AG04450 (cell line): ENCODE measurements around the gene SLC20A1. TPM values are rescaled to one million over a fixed set of nuclear protein-coding genes. Genes with fewer than 3 reads are reported as not detected.

Experiments
- CTCF ChIA-PET: fragments of 300-600, 350-600 bp; formaldehyde crosslinking; extraction: SDS; loops from one replicate; lab custom pipeline; 2022; ENCODE audit warnings: antibody characterized with exemption, inconsistent platforms; lab: Charles Lee
- POLR2A ChIA-PET: fragments of 350-600 bp; formaldehyde crosslinking; extraction: SDS; loops from one replicate; lab custom pipeline; 2021; ENCODE audit warnings: antibody characterized with exemption, inconsistent platforms; lab: Yijun Ruan, JAX
- DNase-seq: peaks from one replicate; pipeline ENCODE4 v3.0.0-alpha.2; 2011; ENCODE audit warnings: low read depth, low spot score
- H3K27ac ChIP-seq: one replicate; pipeline ENCODE4 v1.5.1; 2012; ENCODE audit warnings: low read depth, low read length, control low read depth
- H3K27me3 ChIP-seq: one replicate; pipeline ENCODE4 v1.6.0; 2012; ENCODE audit warnings: low read length; ENCODE audit not compliant: control insufficient read depth, insufficient read depth
- H3K4me3 ChIP-seq: 2 replicates; pipeline ENCODE4 v1.5.1; 2011; ENCODE audit warnings: mild to moderate bottlenecking, low read depth, low read length, control low read depth
- H3K9me3 ChIP-seq: 2 replicates; pipeline ENCODE4 v1.5.1; 2012; ENCODE audit warnings: low read length; ENCODE audit not compliant: control insufficient read depth, insufficient read depth
- CTCF ChIP-seq: IDR thresholded peaks from 2 replicates; pipeline ENCODE4 v1.5.1; 2011; ENCODE audit warnings: low read depth, low read length, control low read depth, inconsistent platforms
- polyA plus RNA-seq: library from polyadenylated mRNA; depleted of rRNA; stranded (reverse); fragments of >200 nt; gene quantifications from 2 replicates; pipeline ENCODE4 v1.2.3, GENCODE V29; 2011

The SLC20A1 gene
- polyA plus RNA-seq, 1 experiment: 74.8 TPM

GRCh38 chr2:112629823-112630222 lies 15.9 kb upstream of the SLC20A1 start:
- no peak for TF ChIP-seq CTCF
- CTCF ChIA-PET: interaction anchor here (2.0 to 10.7 kb wide), 3 partner anchors 30 to 312 kb away, joined by 5 to 151 read pairs (median 15); no protein-coding TSS in a partner anchor
- no peaks in the 10 kb centered on the region for H3K27me3 ChIP-seq
- POLR2A ChIA-PET: interaction anchor here (0.6 kb wide), 1 partner anchor 1260 kb away, joined by 6 read pairs; the partner anchor contains the start of gene ACTR3
- no peak overlapping the region for H3K4me3 ChIP-seq
- DNase-seq: no peak
- no peak overlapping the region for H3K27ac ChIP-seq
- no peaks in the 10 kb centered on the region; the same call in 1 of the 2 replicates for H3K9me3 ChIP-seq

GRCh38 chr2:112630268-112630667 lies 15.5 kb upstream of the SLC20A1 start:
- ChIA-PET CTCF (interaction anchor here (1.5 to 10.7 kb wide), 4 partner anchors 12 to 312 kb away, joined by 4 to 151 read pairs (median 10); no protein-coding TSS in a partner anchor), POLR2A (interaction anchor here (0.6 kb wide), 1 partner anchor 1260 kb away, joined by 6 read pairs; the partner anchor contains the start of gene ACTR3)
- Histone ChIP-seq H3K27ac (no peak overlapping the region), H3K4me3 (no peak overlapping the region), H3K9me3 (no peaks in the 10 kb centered on the region; the same call in 1 of the 2 replicates), H3K27me3 (no peaks in the 10 kb centered on the region)
- TF ChIP-seq CTCF: no peak
- DNase-seq: no peak

- no peak overlapping the region for H3K4me3 ChIP-seq
- no peaks in the 10 kb centered on the region for H3K27me3 ChIP-seq
- TF ChIP-seq CTCF: no peak
- no peak for DNase-seq
- no peaks in the 10 kb centered on the region; the same call in 1 of the 2 replicates for H3K9me3 ChIP-seq
- no peak overlapping the region for H3K27ac ChIP-seq
- POLR2A ChIA-PET: no interaction called here
- CTCF ChIA-PET: interaction anchor here (1.9 kb wide), 1 partner anchor 34 kb away, joined by 11 read pairs; no protein-coding TSS in a partner anchor
Observed at GRCh38 chr2:112633708-112634107, 12.0 kb upstream of the SLC20A1 start.

- TF ChIP-seq CTCF: no peak
- no peaks in the 10 kb centered on the region; the same call in 1 of the 2 replicates for H3K9me3 ChIP-seq
- DNase-seq: no peak
- H3K27ac ChIP-seq: no peak overlapping the region
- ChIA-PET POLR2A (no interaction called here), CTCF (interaction anchor here (0.6 to 1.9 kb wide), 3 partner anchors 9 to 60 kb away, joined by 3 to 11 read pairs (median 4); no protein-coding TSS in a partner anchor)
- H3K27me3 ChIP-seq: no peaks in the 10 kb centered on the region
- H3K4me3 ChIP-seq: no peak overlapping the region
Observed at GRCh38 chr2:112634153-112634873, 11.4 kb upstream of the SLC20A1 start.

- POLR2A ChIA-PET: no interaction called here
Observed at GRCh38 chr2:112634874-112635157, 10.9 kb upstream of the SLC20A1 start.

More at GRCh38 chr2:112634874-112635157, 10.9 kb upstream of the SLC20A1 start:
- CTCF ChIA-PET: interaction anchor here (0.6 to 1.6 kb wide), 2 partner anchors 9 to 59 kb away, joined by 3 to 4 read pairs; no protein-coding TSS in a partner anchor
- TF ChIP-seq CTCF: no peak
- DNase-seq: no peak
- H3K9me3 ChIP-seq: no peaks in the 10 kb centered on the region; the same call in 1 of the 2 replicates
- H3K27me3 ChIP-seq: no peaks in the 10 kb centered on the region
- H3K27ac ChIP-seq: no peak overlapping the region
- no peak overlapping the region for H3K4me3 ChIP-seq
